HepG2 (cell line): ENCODE results near the gene SPHK2. TPM values are rescaled to one million over a fixed set of nuclear protein-coding genes. Genes with fewer than 3 reads are reported as not detected.

Source experiments
- IKZF4 ChIP-seq: sonication (generic); formaldehyde crosslinking; IDR thresholded peaks from 2 replicates; pipeline ENCODE4 v1.5.1; 2020; ENCODE audit warnings: borderline replicate concordance, mild to moderate bottlenecking, low read depth, missing genetic modification reagents; ENCODE audit errors: not compliant biosample characterization
- JUNB ChIP-seq: sonication (generic); formaldehyde crosslinking; IDR thresholded peaks from 2 replicates; pipeline ENCODE4 v1.8.0; 2022; ENCODE audit warnings: missing genetic modification reagents, mild to moderate bottlenecking, borderline replicate concordance
- MATR3 ChIP-seq: sonication (generic); formaldehyde crosslinking; IDR thresholded peaks from 2 replicates; pipeline ENCODE4 v1.4.0; 2020; ENCODE audit warnings: missing genetic modification reagents
- NR2F2 ChIP-seq: IDR thresholded peaks from 2 replicates; pipeline ENCODE4 v1.6.1; 2012; ENCODE audit warnings: low read depth, inconsistent platforms, borderline replicate concordance
- PCBP1 ChIP-seq: fragments of 200-400 bp; formaldehyde crosslinking; IDR thresholded peaks from 2 replicates; pipeline ENCODE4 v1.6.1; 2017; ENCODE audit warnings: mild to moderate bottlenecking, low read depth, low read length, borderline replicate concordance
- SALL2 ChIP-seq: sonication (generic); formaldehyde crosslinking; IDR thresholded peaks from 2 replicates; pipeline ENCODE4 v1.8.1; 2023; ENCODE audit warnings: mild to moderate bottlenecking, missing genetic modification reagents, inconsistent platforms
- SP1 ChIP-seq, 2 experiments: fragments of 450-650 bp in 1 of 2; sonication (generic) in 1 of 2; formaldehyde crosslinking in 1 of 2; IDR thresholded peaks; 2 replicates each; pipeline versions ENCODE4 v1.4.0 to v1.6.1; 2016 to 2020; ENCODE audit warnings: missing genetic modification reagents in 1 of 2
- TP53 ChIP-seq: sonication (generic); formaldehyde crosslinking; conservative IDR thresholded peaks from 2 replicates; pipeline ENCODE4 v1.4.0; 2020; ENCODE audit warnings: missing genetic modification reagents
- YEATS4 ChIP-seq: sonication (generic); formaldehyde crosslinking; IDR thresholded peaks from 2 replicates; pipeline ENCODE4 v1.4.0; 2020; ENCODE audit warnings: missing genetic modification reagents, borderline replicate concordance
- YY1 ChIP-seq: IDR thresholded peaks from 2 replicates; pipeline ENCODE4 v1.6.1; 2011; ENCODE audit warnings: low read length, low read depth, moderate library complexity, mild to moderate bottlenecking; ENCODE audit not compliant: insufficient read depth, insufficient replicate concordance
- ZNF256 ChIP-seq: sonication (generic); formaldehyde crosslinking; conservative IDR thresholded peaks from 2 replicates; pipeline ENCODE4 v1.4.0; 2020; ENCODE audit warnings: missing genetic modification reagents
- ZNF615 ChIP-seq: sonication (generic); formaldehyde crosslinking; IDR thresholded peaks from 2 replicates; pipeline ENCODE4 v1.5.0; 2020; ENCODE audit warnings: mild to moderate bottlenecking, missing genetic modification reagents, borderline replicate concordance
- ZNF660 ChIP-seq: sonication (generic); formaldehyde crosslinking; IDR thresholded peaks from 2 replicates; pipeline ENCODE4 v1.5.1; 2020; ENCODE audit warnings: mild to moderate bottlenecking, low read depth, missing genetic modification reagents, borderline replicate concordance
- polyA plus RNA-seq, 8 experiments: library from polyadenylated mRNA; depleted of rRNA in 3 of 8; stranded (reverse) in 7 of 8; unstranded in 1 of 8; fragments of >200 nt; fragmentation: Illumina TruSeq in 4 of 8; extraction: Trizol in 4 of 8; gene quantifications; 2 replicates each; pipeline versions ENCODE4 v1.2.1 to v1.2.3, GENCODE V29; 2011 to 2016; ENCODE audit warnings: low read depth in 4 of 8, missing spikeins in 1 of 8, mixed read lengths in 1 of 8; ENCODE audit not compliant: insufficient read depth in 1 of 8
- total RNA-seq, 5 experiments: library from RNA; depleted of rRNA; stranded (reverse); fragments of >200 nt; fragmentation: Illumina TruSeq; extraction: Trizol; gene quantifications; 2 replicates each; pipeline ENCODE4 v1.2.3, GENCODE V29; 2016; ENCODE audit warnings: low read depth in 1 of 5
- TF ChIP-seq, protein P1 (sequence below): sonication (generic); formaldehyde crosslinking; IDR thresholded peaks from 2 replicates; pipeline ENCODE4 v1.5.0; 2020; ENCODE audit warnings: missing genetic modification reagents
- TF ChIP-seq, protein P2 (sequence below): sonication (generic); formaldehyde crosslinking; IDR thresholded peaks from 2 replicates; pipeline ENCODE4 v1.4.0; 2020; ENCODE audit warnings: low read depth, missing genetic modification reagents
- TF ChIP-seq, protein P3 (sequence below): sonication (generic); formaldehyde crosslinking; IDR thresholded peaks from 2 replicates; pipeline ENCODE4 v1.4.0; 2020; ENCODE audit warnings: missing genetic modification reagents

The SPHK2 gene
- total and polyA plus RNA-seq, 2 of the 13 experiments (the other 11 are each of a cell fraction or from before 2014, with no cell fraction given) = 2.9 to 14.4 TPM

DNA sequence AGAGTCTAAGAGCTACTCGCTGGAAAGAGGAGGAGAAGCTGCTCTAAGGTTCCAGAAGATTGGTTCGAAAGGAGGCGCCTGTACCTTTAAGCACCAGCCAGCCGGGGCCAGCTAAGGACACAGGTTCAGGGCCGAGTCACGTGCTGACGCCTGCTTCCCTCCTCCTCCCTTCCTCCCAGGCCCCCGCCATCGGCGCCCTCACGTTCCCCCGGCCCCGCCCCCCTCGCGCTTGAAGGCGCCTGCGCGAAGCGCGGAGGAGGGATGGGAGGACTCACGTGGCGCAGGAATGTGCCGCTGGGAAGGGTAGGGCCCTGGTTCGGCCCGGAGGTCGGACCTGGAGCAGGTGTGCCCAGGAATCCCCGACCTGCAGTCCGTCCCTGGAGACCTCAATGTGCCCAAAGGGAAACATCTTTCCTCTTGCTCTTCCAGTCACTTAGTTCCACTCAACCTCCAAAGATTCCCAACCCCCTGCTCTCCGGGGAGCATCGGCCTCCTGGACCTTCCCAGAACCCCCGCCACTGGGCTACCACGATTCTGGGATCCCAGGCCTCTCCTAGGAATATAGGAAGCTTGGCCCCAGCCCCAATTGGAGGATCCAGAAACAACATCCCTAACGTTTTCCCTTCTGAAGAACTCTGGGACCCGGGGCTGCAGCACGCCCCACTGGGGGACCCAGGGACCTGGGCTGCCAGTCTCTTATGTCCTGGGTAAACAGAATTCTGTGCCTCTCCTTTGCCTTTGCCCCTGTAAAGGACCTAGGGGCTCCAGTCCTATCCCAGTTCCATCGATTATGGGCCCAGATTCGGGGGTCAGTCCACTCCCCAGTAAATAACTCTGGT, 15.3 kb downstream of the SPHK2 start (continued):
- TF ChIP-seq SP1 (IDR thresholded peaks at IDR 0.05) (no peak), SP1 (CRISPR knock-in tag; IDR thresholded peaks at IDR 0.05) (peak; percentile 49), SALL2 (CRISPR knock-in tag) (peak; percentile 47; the same call in 1 of the 2 replicates), JUNB (CRISPR knock-in tag) (no peak), ZNF256 (CRISPR knock-in tag) (no peak), ZNF660 (CRISPR knock-in tag) (no peak), MATR3 (CRISPR knock-in tag) (no peak), YEATS4 (CRISPR knock-in tag) (peak; percentile 65; the same call in 1 of the 2 replicates), TP53 (CRISPR knock-in tag) (no peak), NR2F2 (no peak), YY1 (peak; percentile 55), IKZF4 (CRISPR knock-in tag) (no peak), ZNF615 (CRISPR knock-in tag) (no peak), PCBP1 (0 out of 2 replicates have a peak, but pooled peaks have one; percentile 21)
- TF ChIP-seq, protein P1, sequence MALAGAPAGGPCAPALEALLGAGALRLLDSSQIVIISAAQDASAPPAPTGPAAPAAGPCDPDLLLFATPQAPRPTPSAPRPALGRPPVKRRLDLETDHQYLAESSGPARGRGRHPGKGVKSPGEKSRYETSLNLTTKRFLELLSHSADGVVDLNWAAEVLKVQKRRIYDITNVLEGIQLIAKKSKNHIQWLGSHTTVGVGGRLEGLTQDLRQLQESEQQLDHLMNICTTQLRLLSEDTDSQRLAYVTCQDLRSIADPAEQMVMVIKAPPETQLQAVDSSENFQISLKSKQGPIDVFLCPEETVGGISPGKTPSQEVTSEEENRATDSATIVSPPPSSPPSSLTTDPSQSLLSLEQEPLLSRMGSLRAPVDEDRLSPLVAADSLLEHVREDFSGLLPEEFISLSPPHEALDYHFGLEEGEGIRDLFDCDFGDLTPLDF = no peak
- TF ChIP-seq, protein P2, sequence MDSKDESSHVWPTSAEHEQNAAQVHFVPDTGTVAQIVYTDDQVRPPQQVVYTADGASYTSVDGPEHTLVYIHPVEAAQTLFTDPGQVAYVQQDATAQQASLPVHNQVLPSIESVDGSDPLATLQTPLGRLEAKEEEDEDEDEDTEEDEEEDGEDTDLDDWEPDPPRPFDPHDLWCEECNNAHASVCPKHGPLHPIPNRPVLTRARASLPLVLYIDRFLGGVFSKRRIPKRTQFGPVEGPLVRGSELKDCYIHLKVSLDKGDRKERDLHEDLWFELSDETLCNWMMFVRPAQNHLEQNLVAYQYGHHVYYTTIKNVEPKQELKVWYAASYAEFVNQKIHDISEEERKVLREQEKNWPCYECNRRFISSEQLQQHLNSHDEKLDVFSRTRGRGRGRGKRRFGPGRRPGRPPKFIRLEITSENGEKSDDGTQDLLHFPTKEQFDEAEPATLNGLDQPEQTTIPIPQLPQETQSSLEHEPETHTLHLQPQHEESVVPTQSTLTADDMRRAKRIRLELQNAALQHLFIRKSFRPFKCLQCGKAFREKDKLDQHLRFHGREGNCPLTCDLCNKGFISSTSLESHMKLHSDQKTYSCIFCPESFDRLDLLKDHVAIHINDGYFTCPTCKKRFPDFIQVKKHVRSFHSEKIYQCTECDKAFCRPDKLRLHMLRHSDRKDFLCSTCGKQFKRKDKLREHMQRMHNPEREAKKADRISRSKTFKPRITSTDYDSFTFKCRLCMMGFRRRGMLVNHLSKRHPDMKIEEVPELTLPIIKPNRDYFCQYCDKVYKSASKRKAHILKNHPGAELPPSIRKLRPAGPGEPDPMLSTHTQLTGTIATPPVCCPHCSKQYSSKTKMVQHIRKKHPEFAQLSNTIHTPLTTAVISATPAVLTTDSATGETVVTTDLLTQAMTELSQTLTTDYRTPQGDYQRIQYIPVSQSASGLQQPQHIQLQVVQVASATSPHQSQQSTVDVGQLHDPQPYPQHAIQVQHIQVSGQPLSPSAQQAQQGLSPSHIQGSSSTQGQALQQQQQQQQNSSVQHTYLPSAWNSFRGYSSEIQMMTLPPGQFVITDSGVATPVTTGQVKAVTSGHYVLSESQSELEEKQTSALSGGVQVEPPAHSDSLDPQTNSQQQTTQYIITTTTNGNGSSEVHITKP (CRISPR knock-in tag) = peak; percentile 91
- TF ChIP-seq, protein P3, sequence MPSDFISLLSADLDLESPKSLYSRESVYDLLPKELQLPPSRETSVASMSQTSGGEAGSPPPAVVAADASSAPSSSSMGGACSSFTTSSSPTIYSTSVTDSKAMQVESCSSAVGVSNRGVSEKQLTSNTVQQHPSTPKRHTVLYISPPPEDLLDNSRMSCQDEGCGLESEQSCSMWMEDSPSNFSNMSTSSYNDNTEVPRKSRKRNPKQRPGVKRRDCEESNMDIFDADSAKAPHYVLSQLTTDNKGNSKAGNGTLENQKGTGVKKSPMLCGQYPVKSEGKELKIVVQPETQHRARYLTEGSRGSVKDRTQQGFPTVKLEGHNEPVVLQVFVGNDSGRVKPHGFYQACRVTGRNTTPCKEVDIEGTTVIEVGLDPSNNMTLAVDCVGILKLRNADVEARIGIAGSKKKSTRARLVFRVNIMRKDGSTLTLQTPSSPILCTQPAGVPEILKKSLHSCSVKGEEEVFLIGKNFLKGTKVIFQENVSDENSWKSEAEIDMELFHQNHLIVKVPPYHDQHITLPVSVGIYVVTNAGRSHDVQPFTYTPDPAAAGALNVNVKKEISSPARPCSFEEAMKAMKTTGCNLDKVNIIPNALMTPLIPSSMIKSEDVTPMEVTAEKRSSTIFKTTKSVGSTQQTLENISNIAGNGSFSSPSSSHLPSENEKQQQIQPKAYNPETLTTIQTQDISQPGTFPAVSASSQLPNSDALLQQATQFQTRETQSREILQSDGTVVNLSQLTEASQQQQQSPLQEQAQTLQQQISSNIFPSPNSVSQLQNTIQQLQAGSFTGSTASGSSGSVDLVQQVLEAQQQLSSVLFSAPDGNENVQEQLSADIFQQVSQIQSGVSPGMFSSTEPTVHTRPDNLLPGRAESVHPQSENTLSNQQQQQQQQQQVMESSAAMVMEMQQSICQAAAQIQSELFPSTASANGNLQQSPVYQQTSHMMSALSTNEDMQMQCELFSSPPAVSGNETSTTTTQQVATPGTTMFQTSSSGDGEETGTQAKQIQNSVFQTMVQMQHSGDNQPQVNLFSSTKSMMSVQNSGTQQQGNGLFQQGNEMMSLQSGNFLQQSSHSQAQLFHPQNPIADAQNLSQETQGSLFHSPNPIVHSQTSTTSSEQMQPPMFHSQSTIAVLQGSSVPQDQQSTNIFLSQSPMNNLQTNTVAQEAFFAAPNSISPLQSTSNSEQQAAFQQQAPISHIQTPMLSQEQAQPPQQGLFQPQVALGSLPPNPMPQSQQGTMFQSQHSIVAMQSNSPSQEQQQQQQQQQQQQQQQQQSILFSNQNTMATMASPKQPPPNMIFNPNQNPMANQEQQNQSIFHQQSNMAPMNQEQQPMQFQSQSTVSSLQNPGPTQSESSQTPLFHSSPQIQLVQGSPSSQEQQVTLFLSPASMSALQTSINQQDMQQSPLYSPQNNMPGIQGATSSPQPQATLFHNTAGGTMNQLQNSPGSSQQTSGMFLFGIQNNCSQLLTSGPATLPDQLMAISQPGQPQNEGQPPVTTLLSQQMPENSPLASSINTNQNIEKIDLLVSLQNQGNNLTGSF = peak; percentile 67
